Measurements from ENCODE around the gene CRYBG1. TPM values are rescaled to one million over a fixed set of nuclear protein-coding genes. Genes with fewer than 3 reads are reported as not detected.

Gene CRYBG1
- total RNA-seq, 1 donor from 2014 or later = 33.6 TPM

GRCh38 chr6:106334646-106335448 is 25.7 kb upstream of the CRYBG1 start:
- ChIA-PET CTCF (interaction anchor here (0.7 to 1.5 kb wide), 10 partner anchors 12 to 1514 kb away, joined by 3 to 8 read pairs (median 6); no protein-coding TSS in a partner anchor), POLR2A (interaction anchor here (0.7 to 1.2 kb wide), 3 partner anchors 9 to 294 kb away, joined by 5 to 11 read pairs (median 6); partner anchors contain the start of gene ATG5)
- no peaks in the 10 kb centered on the region for H3K9me3 Mint-ChIP-seq
- ATAC-seq (ENCODE audit: low read depth) (peak; percentile 91), DNase-seq (no peak)
- H3K4me3 Mint-ChIP-seq = no peak overlapping the region
- peaks cover 7% of the 10 kb centered on the region for H3K4me1 Mint-ChIP-seq
- no peak for TF ChIP-seq CTCF (IDR thresholded peaks at IDR 0.05)
- intact Hi-C loops (cut with micrococcal nuclease) = loop anchor here (1.0 to 10.0 kb wide), 9 partner anchors 110 to 1720 kb away; no protein-coding TSS in a partner anchor
- H3K27me3 Mint-ChIP-seq = peaks cover 15% of the 10 kb centered on the region
- H3K27ac Mint-ChIP-seq = no peak overlapping the region
- no peaks in the 10 kb centered on the region for H3K36me3 Mint-ChIP-seq (ENCODE audit: low read depth)

- ChIA-PET CTCF (interaction anchor here (0.5 to 1.7 kb wide), 20 partner anchors 8 to 1709 kb away, joined by 3 to 16 read pairs (median 4); partner anchors contain the start of gene ATG5), POLR2A (no interaction called here)
- no peak for DNase-seq
- ATAC-seq (ENCODE audit: low read depth) = peak; percentile 79
- H3K36me3 Mint-ChIP-seq (ENCODE audit: low read depth) = no peaks in the 10 kb centered on the region
- H3K4me1 Mint-ChIP-seq = peaks cover 7% of the 10 kb centered on the region
- intact Hi-C loops (cut with micrococcal nuclease) = loop anchor here (1.0 to 10.0 kb wide), 4 partner anchors 106 to 1715 kb away; no protein-coding TSS in a partner anchor
- H3K27me3 Mint-ChIP-seq = peaks cover 17% of the 10 kb centered on the region
- no peak overlapping the region for H3K27ac Mint-ChIP-seq
- TF ChIP-seq CTCF (IDR thresholded peaks at IDR 0.05) = no peak
- peak overlapping the region; percentile 59 for H3K4me3 Mint-ChIP-seq
- H3K9me3 Mint-ChIP-seq = no peaks in the 10 kb centered on the region
Measured at GRCh38 chr6:106339334-106340029, 21.0 kb upstream of the CRYBG1 start.

GRCh38 chr6:106347219-106347618 is 13.3 kb upstream of the CRYBG1 start:
- no peak overlapping the region for H3K27ac Mint-ChIP-seq
- no peak for TF ChIP-seq CTCF (IDR thresholded peaks at IDR 0.05)
- H3K36me3 Mint-ChIP-seq (ENCODE audit: low read depth) = no peaks in the 10 kb centered on the region

GRCh38 chr6:106356378-106356777 is 4.1 kb upstream of the CRYBG1 start:
- ChIA-PET CTCF (interaction anchor here (1.4 kb wide), 1 partner anchor 17 kb away, joined by 4 read pairs; no protein-coding TSS in a partner anchor), POLR2A (no interaction called here)
- intact Hi-C loops (cut with micrococcal nuclease) = no loop called here
- H3K4me1 Mint-ChIP-seq = peaks cover 10% of the 10 kb centered on the region
- H3K36me3 Mint-ChIP-seq (ENCODE audit: low read depth) = no peaks in the 10 kb centered on the region
- ATAC-seq (ENCODE audit: low read depth) (no peak), DNase-seq (no peak)
- peaks cover 6% of the 10 kb centered on the region for H3K9me3 Mint-ChIP-seq
- H3K4me3 Mint-ChIP-seq = no peak overlapping the region
- TF ChIP-seq CTCF (IDR thresholded peaks at IDR 0.05) = no peak
- H3K27ac Mint-ChIP-seq = no peak overlapping the region
- peaks cover 43% of the 10 kb centered on the region for H3K27me3 Mint-ChIP-seq

More at GRCh38 chr6:106347219-106347618, 13.3 kb upstream of the CRYBG1 start:
- intact Hi-C loops (cut with micrococcal nuclease) = no loop called here
- Mint-ChIP-seq H3K4me1 (no peaks in the 10 kb centered on the region), H3K9me3 (peaks cover 2% of the 10 kb centered on the region), H3K4me3 (no peak overlapping the region), H3K27me3 (peaks cover 13% of the 10 kb centered on the region)
- POLR2A ChIA-PET = interaction anchor here (0.7 kb wide), 1 partner anchor 1454 kb away, joined by 3 read pairs; no protein-coding TSS in a partner anchor
- DNase-seq = no peak
- no peak for ATAC-seq (ENCODE audit: low read depth)
- CTCF ChIA-PET = interaction anchor here (1.0 to 2.0 kb wide), 3 partner anchors 8 to 12 kb away, joined by 3 to 7 read pairs (median 6); no protein-coding TSS in a partner anchor
